OCI-LY3 (cell line): Measurements from ENCODE around the gene CLHC1.
"Not testable (repeated sequence)": the region's sequence is repeated elsewhere in the genome, so short reads cannot be mapped to it uniquely, and the experiment has no call there.

Source experiments
- H2AFZ ChIP-seq: fragments of 200-600, 300-600 bp; shearing (Covaris generic); 2 replicates; pipeline ENCODE4 v1.6.0; 2014; ENCODE audit warnings: antibody characterized with exemption, low read depth, low read length
- H3K27ac ChIP-seq: fragments of 200-600, 300-600 bp; sonication (generic); 2 replicates; pipeline ENCODE4 v1.5.1; 2014; ENCODE audit warnings: mild to moderate bottlenecking, low read length, moderate library complexity, mixed read lengths
- H3K27me3 ChIP-seq: fragments of 200-600, 300-600 bp; sonication (generic); 2 replicates; pipeline ENCODE4 v1.6.1; 2014; ENCODE audit warnings: low read depth, low read length, mixed read lengths
- H3K36me3 ChIP-seq: fragments of 200-600, 300-600 bp; sonication (generic); replicated peaks from 2 replicates; pipeline ENCODE3; 2014; ENCODE audit warnings: low read depth, low read length, mixed read lengths
- H3K4me1 ChIP-seq: fragments of 300-600, 200-600 bp; sonication (generic); 2 replicates; pipeline ENCODE4 v1.6.1; 2014; ENCODE audit warnings: low read length, mixed read lengths
- H3K4me2 ChIP-seq: fragments of 200-600, 300-600 bp; sonication (generic); 2 replicates; pipeline ENCODE4 v1.6.1; 2014; ENCODE audit warnings: low read length, mixed read lengths
- H3K4me3 ChIP-seq: fragments of 300-600, 200-600 bp; sonication (generic); 2 replicates; pipeline ENCODE4 v1.5.1; 2014; ENCODE audit warnings: antibody characterized with exemption, mild to moderate bottlenecking, low read length, moderate library complexity
- H3K79me2 ChIP-seq: fragments of 300-600, 200-600 bp; shearing (Covaris generic); 2 replicates; pipeline ENCODE4 v1.6.1; 2014; ENCODE audit warnings: mild to moderate bottlenecking, low read length, mixed read lengths
- H3K9ac ChIP-seq: fragments of 300-600, 200-600 bp; shearing (Covaris generic); 2 replicates; pipeline ENCODE4 v1.6.0; 2014; ENCODE audit warnings: mild to moderate bottlenecking, low read length, moderate library complexity
- H3K9me3 ChIP-seq: fragments of 200-600, 300-600 bp; shearing (Covaris generic); 2 replicates; pipeline ENCODE4 v1.6.1; 2014; ENCODE audit warnings: low read length, mixed read lengths; ENCODE audit not compliant: insufficient read depth
- H4K20me1 ChIP-seq: fragments of 200-600, 300-600 bp; sonication (generic); 2 replicates; pipeline ENCODE4 v1.6.1; 2016; ENCODE audit warnings: low read length, mixed read lengths; ENCODE audit not compliant: insufficient read depth
- CTCF ChIP-seq: fragments of 200-600, 300-600 bp; sonication (generic); IDR thresholded peaks from 2 replicates; pipeline ENCODE4 v1.5.1; 2014; ENCODE audit warnings: antibody characterized with exemption, low read length, low read depth
- EZH2phosphoT487 ChIP-seq: fragments of 200-600 bp; shearing (Covaris generic); IDR thresholded peaks from 2 replicates; pipeline ENCODE4 v1.6.1; 2018; ENCODE audit warnings: antibody characterized with exemption, mixed run types, low read depth

CLHC1 gene

GRCh38 chr2:55232084-55232862, at the start of gene CLHC1, which contains the start of gene RPS27A:
CLHC1 (minus strand) TSS chr2:55232293; CDS start chr2:55222411, 9,882 bp downstream.
RPS27A (plus strand) TSS chr2:55232688; CDS start chr2:55232825, 137 bp downstream.
- TF ChIP-seq CTCF, result no peak
- no peak for TF ChIP-seq EZH2phosphoT487
- H3K9ac ChIP-seq, result peak within 1 kb of the TSS; percentile 99
- no peaks in the 10 kb centered on the region for H3K9me3 ChIP-seq
- H2AFZ ChIP-seq, result peak within 1 kb of the TSS; percentile 96
- peaks cover 20% of the 10 kb centered on the region for H3K4me1 ChIP-seq
- peaks cover 43% of the 10 kb centered on the region for H3K36me3 ChIP-seq
- peaks cover 11% of the 10 kb centered on the region; the same call in 1 of the 2 replicates for H4K20me1 ChIP-seq
- H3K4me2 ChIP-seq, result peak within 1 kb of the TSS; percentile 96
- peak within 1 kb of the TSS; percentile 88 for H3K4me3 ChIP-seq
- H3K27me3 ChIP-seq, result no peaks in the 10 kb centered on the region
- H3K27ac ChIP-seq, result peak within 1 kb of the TSS; percentile 85
- H3K79me2 ChIP-seq, result peaks cover 53% of the 10 kb centered on the region

- H3K4me2 ChIP-seq, result peak overlapping the region; percentile 99
- not testable (repeated sequence) for H3K79me2 ChIP-seq, H3K9me3 ChIP-seq, H3K4me1 ChIP-seq, H3K27ac ChIP-seq, H3K36me3 ChIP-seq, H2AFZ ChIP-seq, H3K27me3 ChIP-seq, H4K20me1 ChIP-seq, H3K9ac ChIP-seq, H3K4me3 ChIP-seq
These were observed 48.9 kb upstream of the CLHC1 start for GRCh38 chr2:55280851-55281546.

- H3K36me3 ChIP-seq, H3K9me3 ChIP-seq, H2AFZ ChIP-seq, H3K4me2 ChIP-seq, H4K20me1 ChIP-seq, H3K4me1 ChIP-seq, H3K27ac ChIP-seq, H3K79me2 ChIP-seq, H3K27me3 ChIP-seq, H3K4me3 ChIP-seq, H3K9ac ChIP-seq: not testable (repeated sequence)
These were observed 47.8 kb upstream of the CLHC1 start for GRCh38 chr2:55279859-55280424.

- not testable (repeated sequence) for H3K4me3 ChIP-seq, H3K79me2 ChIP-seq, H3K27ac ChIP-seq, H3K4me1 ChIP-seq, H3K9ac ChIP-seq, H3K36me3 ChIP-seq, H4K20me1 ChIP-seq, H3K4me2 ChIP-seq, H2AFZ ChIP-seq, H3K27me3 ChIP-seq, H3K9me3 ChIP-seq
These were observed 47.2 kb upstream of the CLHC1 start for GRCh38 chr2:55279214-55279835.

GRCh38 chr2:55277310-55277709, 45.2 kb upstream of the CLHC1 start:
- H3K4me1 ChIP-seq, result 0 out of 2 replicates have a peak, but pooled peaks cover 4% of the 10 kb centered on the region
- H3K27me3 ChIP-seq, result no peaks in the 10 kb centered on the region
- no peak overlapping the region for H2AFZ ChIP-seq
- H3K4me3 ChIP-seq, result no peak overlapping the region
- no peak overlapping the region for H3K4me2 ChIP-seq
- H4K20me1 ChIP-seq, result no peaks in the 10 kb centered on the region
- no peaks in the 10 kb centered on the region for H3K79me2 ChIP-seq
- H3K9ac ChIP-seq, result no peak overlapping the region
- TF ChIP-seq CTCF, result no peak
- TF ChIP-seq EZH2phosphoT487, result no peak
- no peak overlapping the region for H3K27ac ChIP-seq
- no peaks in the 10 kb centered on the region for H3K9me3 ChIP-seq
- no peaks in the 10 kb centered on the region for H3K36me3 ChIP-seq

GRCh38 chr2:55274346-55274745, 42.3 kb upstream of the CLHC1 start:
- not testable (repeated sequence) for H3K79me2 ChIP-seq, H3K9me3 ChIP-seq, H3K9ac ChIP-seq, H3K4me1 ChIP-seq, H4K20me1 ChIP-seq, H3K27me3 ChIP-seq, H3K36me3 ChIP-seq, H3K27ac ChIP-seq, H3K4me2 ChIP-seq, H2AFZ ChIP-seq, H3K4me3 ChIP-seq
